HepG2 (cell line): Measurements from ENCODE around the gene JAZF1. TPM values are rescaled to one million over a fixed set of nuclear protein-coding genes. Genes with fewer than 3 reads are reported as not detected.

Source experiments
- ATAC-seq: fragments of 200-7000 bp; cut with Tn5 transposase; 3 replicates; pipeline ENCODE4 v1.9.1; 2020; ENCODE audit warnings: mild to moderate bottlenecking, moderate library complexity
- BruUV-seq: library from RNA; stranded (reverse); fragments of 400-500 nt; replicated peaks from 2 replicates; lab custom pipeline; 2021; lab: Mats Ljungman, UMichigan
- CTCF ChIA-PET: fragments of 300-600 bp; formaldehyde crosslinking; extraction: SDS; loops from one replicate; lab custom pipeline; 2021; ENCODE audit warnings: low total read pairs, inconsistent platforms, low intra/inter-chr PET ratio; lab: Yijun Ruan, JAX
- POLR2A ChIA-PET: fragments of 350-600 bp; sonication (Branson Sonifier 250); formaldehyde crosslinking; loops from one replicate; lab custom pipeline; 2020; ENCODE audit warnings: antibody characterized with exemption, inconsistent platforms; lab: Yijun Ruan, JAX
- DNase-seq: peaks from one replicate; pipeline ENCODE4 v3.0.0-alpha.2; 2015; ENCODE audit warnings: low spot score
- FAIRE-seq: peaks from 3 replicates; lab custom pipeline; 2011; peaks lifted over from hg19 to GRCh38; lab: Jason Lieb, UNC
- H2AFZ ChIP-seq: one replicate; pipeline ENCODE4 v1.6.1; 2011; ENCODE audit warnings: low read length, inconsistent platforms
- H3K27ac ChIP-seq: fragments of 300-600 bp; 3 replicates; pipeline ENCODE4 v1.8.0; 2011; ENCODE audit warnings: mixed run types, mild to moderate bottlenecking, mixed read lengths, low read length, inconsistent platforms; ENCODE audit not compliant: insufficient read depth; ENCODE audit errors: extremely low read length
- H3K27me3 ChIP-seq, 2 experiments: fragments of 200-600 bp in 1 of 2; 2 replicates in 1 of 2; 3 replicates in 1 of 2; pipeline versions ENCODE4 v1.6.0 to v1.8.0; 2011; ENCODE audit warnings: low read length in 2 of 2, mild to moderate bottlenecking in 2 of 2, moderate library complexity in 2 of 2, inconsistent platforms in 1 of 2; ENCODE audit not compliant: insufficient read depth in 2 of 2, control insufficient read depth in 1 of 2
- H3K36me3 ChIP-seq, 2 experiments: fragments of 200-600 bp in 1 of 2; replicated peaks in 1 of 2; 2 replicates in 1 of 2; 3 replicates in 1 of 2; pipeline versions ENCODE4 v1.5.1 to v1.8.0; 2011; ENCODE audit warnings: low read length in 2 of 2, inconsistent platforms in 1 of 2; ENCODE audit not compliant: insufficient read depth in 2 of 2, control insufficient read depth in 1 of 2
- H3K4me1 ChIP-seq: 2 replicates; pipeline ENCODE4 v1.5.1; 2012; ENCODE audit warnings: low read length, inconsistent platforms; ENCODE audit not compliant: insufficient read depth
- H3K4me2 ChIP-seq: 2 replicates; pipeline ENCODE4 v1.6.0; 2011; ENCODE audit warnings: low read depth, low read length, inconsistent platforms
- H3K4me3 ChIP-seq, 3 experiments: fragments of 200-600 bp in 1 of 3; sonication (generic), shearing (Covaris generic) in 1 of 3; replicated peaks in 1 of 3; 2 replicates each; pipeline ENCODE4 v1.5.1; 2011 to 2016; ENCODE audit warnings: low read length in 3 of 3, inconsistent platforms in 2 of 3, low read depth in 2 of 3, mild to moderate bottlenecking in 2 of 3, control low read depth in 1 of 3, mixed read lengths in 1 of 3; ENCODE audit not compliant: insufficient read depth in 1 of 3
- H3K79me2 ChIP-seq: one replicate; pipeline ENCODE4 v1.6.1; 2011; ENCODE audit warnings: low read length, inconsistent platforms; ENCODE audit not compliant: insufficient read depth
- H3K9ac ChIP-seq: 2 replicates; pipeline ENCODE4 v1.6.0; 2011; ENCODE audit warnings: mild to moderate bottlenecking, low read depth, low read length, inconsistent platforms; ENCODE audit not compliant: insufficient read depth
- H3K9me3 ChIP-seq: 2 replicates; pipeline ENCODE4 v1.5.1; 2012; ENCODE audit warnings: mild to moderate bottlenecking, low read length
- H4K20me1 ChIP-seq: 2 replicates; pipeline ENCODE4 v1.6.0; 2011; ENCODE audit warnings: inconsistent platforms, mild to moderate bottlenecking, low read length, moderate library complexity; ENCODE audit not compliant: insufficient read depth
- CEBPZ ChIP-seq: IDR thresholded peaks from 2 replicates; pipeline ENCODE4 v1.6.1; 2012; ENCODE audit warnings: low read length, improper control_type of control experiment
- ESRRA ChIP-seq: sonication (generic); formaldehyde crosslinking; IDR thresholded peaks from 2 replicates; pipeline ENCODE4 v1.5.1; 2020; ENCODE audit warnings: mild to moderate bottlenecking, low read depth, missing genetic modification reagents
- HDAC6 ChIP-seq: fragments of 200-600 bp; sonication (generic); IDR thresholded peaks from 2 replicates; pipeline ENCODE4 v1.7.0; 2017; ENCODE audit warnings: mild to moderate bottlenecking, antibody characterized with exemption, low read length, low read depth
- KDM4B ChIP-seq: sonication (generic); formaldehyde crosslinking; IDR thresholded peaks from 2 replicates; pipeline ENCODE4 v1.4.0; 2020; ENCODE audit warnings: missing genetic modification reagents
- MEIS2 ChIP-seq: sonication (generic); formaldehyde crosslinking; IDR thresholded peaks from 2 replicates; pipeline ENCODE4 v1.9.0; 2021; ENCODE audit warnings: mild to moderate bottlenecking, missing genetic modification reagents
- POGK ChIP-seq: sonication (generic); formaldehyde crosslinking; conservative IDR thresholded peaks from 2 replicates; pipeline ENCODE4 v1.8.0; 2022; ENCODE audit warnings: mild to moderate bottlenecking, moderate library complexity, missing genetic modification reagents
- SMC3 ChIP-seq: IDR thresholded peaks from 2 replicates; pipeline ENCODE4 v1.6.1; 2011; ENCODE audit warnings: low read length, improper control_type of control experiment
- SP4 ChIP-seq: sonication (generic); formaldehyde crosslinking; IDR thresholded peaks from 2 replicates; pipeline ENCODE4 v1.8.1; 2023; ENCODE audit warnings: mild to moderate bottlenecking, missing genetic modification reagents
- TERF1 ChIP-seq: sonication (generic); formaldehyde crosslinking; IDR thresholded peaks from 2 replicates; pipeline ENCODE4 v1.8.0; 2022; ENCODE audit warnings: mild to moderate bottlenecking, missing genetic modification reagents, moderate library complexity
- ZNF30 ChIP-seq: sonication (generic); formaldehyde crosslinking; IDR thresholded peaks from 2 replicates; pipeline ENCODE4 v1.5.0; 2020; ENCODE audit warnings: mild to moderate bottlenecking, missing genetic modification reagents
- ZNF768 ChIP-seq: sonication (generic); formaldehyde crosslinking; IDR thresholded peaks from 2 replicates; pipeline ENCODE4 v1.4.0; 2020; ENCODE audit warnings: missing genetic modification reagents
- ZNF792 ChIP-seq: IDR thresholded peaks from 2 replicates; pipeline ENCODE4 v1.6.1; 2016
- ZSCAN12 ChIP-seq: sonication (generic); formaldehyde crosslinking; IDR thresholded peaks from 2 replicates; pipeline ENCODE4 v1.9.0; 2021; ENCODE audit warnings: mild to moderate bottlenecking, missing genetic modification reagents
- WGBS: methylation state at CpG from one replicate; pipeline ENCODE4 v1.1.6; 2017; ENCODE audit warnings: low lambda C conversion rate; 5-methylcytosine and 5-hydroxymethylcytosine counted together
- in situ Hi-C: cut with HindIII; loops from 2 replicates; pipeline ENCODE4 v1.10.0; 2017; ENCODE audit warnings: low pct_unique_long_range_greater_than_20kb; ENCODE audit not compliant: extremely low pct_ligation_motif_present
- intact Hi-C: fragments of 100-400 bp; cut with micrococcal nuclease; formaldehyde crosslinking; loops from one replicate; pipeline ENCODE4 v1.10.0; 2022; ENCODE audit not compliant: unreplicated experiment
- polyA plus RNA-seq, 8 experiments: library from polyadenylated mRNA; depleted of rRNA in 3 of 8; stranded (reverse) in 7 of 8; unstranded in 1 of 8; fragments of >200 nt; fragmentation: Illumina TruSeq in 4 of 8; extraction: Trizol in 4 of 8; gene quantifications; 2 replicates each; pipeline versions ENCODE4 v1.2.1 to v1.2.3, GENCODE V29; 2011 to 2016; ENCODE audit warnings: low read depth in 4 of 8, missing spikeins in 1 of 8, mixed read lengths in 1 of 8; ENCODE audit not compliant: insufficient read depth in 1 of 8
- total RNA-seq, 5 experiments: library from RNA; depleted of rRNA; stranded (reverse); fragments of >200 nt; fragmentation: Illumina TruSeq; extraction: Trizol; gene quantifications; 2 replicates each; pipeline ENCODE4 v1.2.3, GENCODE V29; 2016; ENCODE audit warnings: low read depth in 1 of 5

Gene JAZF1
- total and polyA plus RNA-seq, 2 of the 13 experiments (the other 11 are each of a cell fraction or from before 2014, with no cell fraction given): not detected

- intact Hi-C loops: no loop called here
- ChIA-PET CTCF (no interaction called here), POLR2A (no interaction called here)
- 6% methylated on average over 3 of the region's 3 CpGs for WGBS
- no peaks in the 10 kb centered on the region for H3K79me2 ChIP-seq
- DNase-seq: no peak
- no peaks in the 10 kb centered on the region for H3K4me1 ChIP-seq
- no peaks in the 10 kb centered on the region for H3K36me3 ChIP-seq
- no peak overlapping the region for H3K4me2 ChIP-seq
- no peak overlapping the region for H3K4me3 ChIP-seq
- FAIRE-seq: no peak
- no peak for ATAC-seq
- no peak overlapping the region for H3K27ac ChIP-seq
- H2AFZ ChIP-seq: no peak overlapping the region
- H4K20me1 ChIP-seq: no peaks in the 10 kb centered on the region
- in situ Hi-C loops: no loop called here
- TF ChIP-seq ZNF792 (CRISPR knock-in tag) (no peak), POGK (CRISPR knock-in tag) (no peak), ZNF30 (CRISPR knock-in tag) (no peak), SP4 (no peak), KDM4B (no peak), TERF1 (CRISPR knock-in tag) (no peak), MEIS2 (CRISPR knock-in tag) (no peak), ZNF768 (CRISPR knock-in tag) (no peak), CEBPZ (no peak), HDAC6 (no peak), ZSCAN12 (no peak), SMC3 (no peak), ESRRA (no peak)
- no TSS peak for BruUV-seq
- H3K9me3 ChIP-seq: no peaks in the 10 kb centered on the region
- H3K9ac ChIP-seq: no peak overlapping the region
- no peaks in the 10 kb centered on the region for H3K27me3 ChIP-seq
Observed at GRCh38 chr7:28008171-28008570, 172.4 kb downstream of the JAZF1 start.
